Tibial artery (tissue), 4 donors: ENCODE results near the gene ZMYM3.

ENCODE experiments used
- DNase-seq, 2 donors: peaks; one replicate each; pipeline ENCODE4 v3.0.0-alpha.2; 2019
- H3K27ac ChIP-seq, 2 donors: fragments of 200-600 bp; sonication (generic) in 1 of 2; 1 replicate in 1 of 2; 2 replicates in 1 of 2; pipeline ENCODE4 v1.5.1; 2018 to 2019; ENCODE audit warnings: mild to moderate bottlenecking in 1 of 2
- H3K27me3 ChIP-seq, 2 donors: fragments of 200-600 bp; sonication (generic) in 1 of 2; one replicate each; pipeline versions ENCODE4 v1.5.1 to v1.6.0; 2016 to 2019
- H3K36me3 ChIP-seq, 3 donors: fragments of 200-600 bp; sonication (generic) in 2 of 3; one replicate each; pipeline ENCODE4 v1.5.1; 2016 to 2019; ENCODE audit warnings: mild to moderate bottlenecking in 2 of 3
- H3K4me1 ChIP-seq, 4 donors: fragments of 200-600 bp; sonication (generic) in 2 of 4; 1 replicate in 3 of 4; 2 replicates in 1 of 4; pipeline ENCODE4 v1.5.1; 2016 to 2019
- H3K4me3 ChIP-seq, 2 donors: fragments of 200-600 bp; sonication (generic) in 1 of 2; 1 replicate in 1 of 2; 2 replicates in 1 of 2; pipeline ENCODE4 v1.5.1; 2018 to 2019; ENCODE audit warnings: mild to moderate bottlenecking in 2 of 2
- H3K9me3 ChIP-seq, 3 donors: fragments of 200-600 bp; sonication (generic) in 1 of 3; one replicate each; pipeline ENCODE4 v1.5.1; 2016 to 2019
- intact Hi-C: fragments of 100-400 bp; cut with DNase I; formaldehyde crosslinking; loops from one replicate; pipeline ENCODE4 v1.15.0; 2023; ENCODE audit warnings: low total_unique reads
- TF ChIP-seq, protein P1 (sequence below), 2 experiments: fragments of 200-600 bp in 1 of 2; fragments of 450-650 bp in 1 of 2; IDR thresholded peaks; one replicate each; pipeline ENCODE4 v1.5.1; 2017 to 2019; ENCODE audit warnings: antibody characterized with exemption in 2 of 2, mild to moderate bottlenecking in 1 of 2, moderate library complexity in 1 of 2

The ZMYM3 gene

DNA sequence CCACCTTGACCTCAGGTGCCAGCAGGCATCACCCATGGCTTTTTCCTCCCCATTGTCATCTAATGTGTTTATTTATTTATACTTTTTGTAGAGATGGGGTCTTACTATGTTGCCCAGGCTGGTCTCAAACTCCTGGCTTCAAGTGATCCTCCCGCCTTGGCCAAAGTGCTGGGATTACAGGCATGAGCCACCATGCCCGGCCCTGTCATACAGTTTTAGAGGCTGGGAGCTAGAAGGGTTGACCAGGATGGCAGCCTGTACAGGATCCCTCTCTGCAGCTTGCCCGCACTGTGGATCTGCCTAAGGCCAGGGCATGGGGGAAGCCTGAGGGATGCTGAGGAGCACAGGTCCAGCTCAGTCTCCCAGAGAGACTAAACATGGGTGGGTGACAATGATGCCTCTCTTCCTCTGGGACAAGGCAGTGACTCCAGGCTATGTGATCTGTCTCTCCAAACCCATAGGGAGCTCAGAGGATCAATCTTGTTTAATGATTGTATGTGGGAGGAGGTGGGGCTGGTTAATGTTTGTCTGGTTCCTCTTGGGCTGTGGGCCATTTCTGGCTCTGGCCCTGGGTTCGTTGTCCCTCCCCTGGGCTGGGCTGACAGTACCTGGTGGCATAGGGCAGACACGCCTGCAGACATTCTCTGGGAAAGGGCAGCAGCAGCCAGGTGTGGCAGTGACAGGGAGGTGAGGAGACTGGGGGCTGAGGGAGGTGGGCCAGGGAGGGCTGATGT lies 39.2 kb downstream of the ZMYM3 start:
- intact Hi-C loops = no loop called here
- Histone ChIP-seq H3K4me1 (no peaks in the 10 kb centered on the region), H3K27me3 (no peaks in the 10 kb centered on the region), H3K4me3 (no peak overlapping the region), H3K27ac (no peak overlapping the region), H3K9me3 (no peaks in the 10 kb centered on the region), H3K36me3 (no peaks in the 10 kb centered on the region)
- TF ChIP-seq, protein P1, sequence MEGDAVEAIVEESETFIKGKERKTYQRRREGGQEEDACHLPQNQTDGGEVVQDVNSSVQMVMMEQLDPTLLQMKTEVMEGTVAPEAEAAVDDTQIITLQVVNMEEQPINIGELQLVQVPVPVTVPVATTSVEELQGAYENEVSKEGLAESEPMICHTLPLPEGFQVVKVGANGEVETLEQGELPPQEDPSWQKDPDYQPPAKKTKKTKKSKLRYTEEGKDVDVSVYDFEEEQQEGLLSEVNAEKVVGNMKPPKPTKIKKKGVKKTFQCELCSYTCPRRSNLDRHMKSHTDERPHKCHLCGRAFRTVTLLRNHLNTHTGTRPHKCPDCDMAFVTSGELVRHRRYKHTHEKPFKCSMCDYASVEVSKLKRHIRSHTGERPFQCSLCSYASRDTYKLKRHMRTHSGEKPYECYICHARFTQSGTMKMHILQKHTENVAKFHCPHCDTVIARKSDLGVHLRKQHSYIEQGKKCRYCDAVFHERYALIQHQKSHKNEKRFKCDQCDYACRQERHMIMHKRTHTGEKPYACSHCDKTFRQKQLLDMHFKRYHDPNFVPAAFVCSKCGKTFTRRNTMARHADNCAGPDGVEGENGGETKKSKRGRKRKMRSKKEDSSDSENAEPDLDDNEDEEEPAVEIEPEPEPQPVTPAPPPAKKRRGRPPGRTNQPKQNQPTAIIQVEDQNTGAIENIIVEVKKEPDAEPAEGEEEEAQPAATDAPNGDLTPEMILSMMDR (IDR thresholded peaks at IDR 0.05) = no peak
- DNase-seq = no peak

DNA sequence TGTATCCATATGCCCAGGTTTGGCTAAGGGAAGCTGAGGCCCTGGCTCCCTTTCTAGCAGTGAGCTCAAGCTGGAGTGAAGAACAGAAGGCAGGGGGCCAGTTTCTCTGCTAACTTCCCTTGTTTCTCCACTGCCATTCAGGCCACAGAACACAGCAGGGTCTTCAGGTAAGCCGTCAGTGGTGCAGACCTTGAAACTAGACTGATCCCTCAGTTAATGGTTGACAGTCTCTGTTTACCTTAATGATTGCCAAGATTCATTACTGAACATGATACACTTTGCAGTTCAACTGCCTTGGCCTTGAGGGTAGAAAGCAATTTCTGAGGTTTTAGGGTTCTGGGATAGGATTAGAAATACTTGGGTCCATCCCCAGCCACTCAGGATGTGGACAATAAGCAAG lies 39.8 kb downstream of the ZMYM3 start:
- Histone ChIP-seq H3K27ac (no peak overlapping the region), H3K4me1 (no peaks in the 10 kb centered on the region), H3K4me3 (no peak overlapping the region), H3K36me3 (no peaks in the 10 kb centered on the region), H3K9me3 (no peaks in the 10 kb centered on the region), H3K27me3 (no peaks in the 10 kb centered on the region)
- intact Hi-C loops = no loop called here
- no peak for DNase-seq
- TF ChIP-seq, protein P1 (IDR thresholded peaks at IDR 0.05) = no peak

DNA sequence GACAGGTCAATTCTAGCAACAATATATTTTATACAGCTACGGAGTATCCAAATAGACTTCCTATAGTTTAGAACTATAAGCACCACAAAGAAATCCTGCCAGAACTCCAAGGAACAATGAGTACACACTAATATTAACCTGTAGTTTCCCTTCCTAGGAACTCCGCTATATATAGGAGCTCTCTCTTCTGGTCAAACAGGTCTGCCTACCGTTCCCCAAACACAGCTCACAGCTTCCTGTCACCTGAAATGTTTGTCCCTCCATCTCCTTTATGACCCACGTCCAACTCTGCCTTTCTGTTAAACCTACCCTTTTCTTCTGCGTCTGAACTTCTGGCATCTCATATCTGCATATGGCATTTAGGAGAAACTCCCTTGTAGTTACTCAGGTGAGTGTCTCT lies 41.4 kb downstream of the ZMYM3 start:
- Histone ChIP-seq H3K4me3 (no peak overlapping the region), H3K36me3 (no peaks in the 10 kb centered on the region), H3K27ac (no peak overlapping the region), H3K9me3 (no peaks in the 10 kb centered on the region), H3K4me1 (no peaks in the 10 kb centered on the region), H3K27me3 (no peaks in the 10 kb centered on the region)
- no peak for DNase-seq
- TF ChIP-seq, protein P1 (IDR thresholded peaks at IDR 0.05) = no peak
- intact Hi-C loops = no loop called here

DNA sequence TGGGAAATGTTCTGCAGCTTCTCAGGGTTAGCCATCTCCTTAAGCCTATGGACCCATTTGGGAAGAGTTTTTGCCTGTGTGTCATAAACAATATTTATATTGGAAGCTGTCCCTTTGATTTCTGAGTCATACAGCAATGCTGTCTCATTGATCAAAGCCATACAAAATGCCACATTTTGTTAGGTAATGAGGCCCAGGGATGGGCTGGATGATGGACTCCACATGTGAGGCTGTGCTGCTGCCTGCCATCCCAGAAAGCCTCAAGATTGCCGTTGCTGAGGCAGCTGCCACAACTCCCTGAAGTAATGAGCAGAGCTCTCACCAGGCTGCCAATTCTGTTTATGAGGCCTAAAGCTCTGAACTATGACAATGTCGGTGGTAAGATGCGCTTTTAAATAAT lies 43.1 kb downstream of the ZMYM3 start:
- DNase-seq = no peak
- Histone ChIP-seq H3K27ac (no peak overlapping the region), H3K36me3 (no peaks in the 10 kb centered on the region), H3K4me1 (no peaks in the 10 kb centered on the region), H3K4me3 (no peak overlapping the region), H3K27me3 (no peaks in the 10 kb centered on the region), H3K9me3 (no peaks in the 10 kb centered on the region)
- TF ChIP-seq, protein P1 (IDR thresholded peaks at IDR 0.05) = no peak
- intact Hi-C loops = no loop called here

DNA sequence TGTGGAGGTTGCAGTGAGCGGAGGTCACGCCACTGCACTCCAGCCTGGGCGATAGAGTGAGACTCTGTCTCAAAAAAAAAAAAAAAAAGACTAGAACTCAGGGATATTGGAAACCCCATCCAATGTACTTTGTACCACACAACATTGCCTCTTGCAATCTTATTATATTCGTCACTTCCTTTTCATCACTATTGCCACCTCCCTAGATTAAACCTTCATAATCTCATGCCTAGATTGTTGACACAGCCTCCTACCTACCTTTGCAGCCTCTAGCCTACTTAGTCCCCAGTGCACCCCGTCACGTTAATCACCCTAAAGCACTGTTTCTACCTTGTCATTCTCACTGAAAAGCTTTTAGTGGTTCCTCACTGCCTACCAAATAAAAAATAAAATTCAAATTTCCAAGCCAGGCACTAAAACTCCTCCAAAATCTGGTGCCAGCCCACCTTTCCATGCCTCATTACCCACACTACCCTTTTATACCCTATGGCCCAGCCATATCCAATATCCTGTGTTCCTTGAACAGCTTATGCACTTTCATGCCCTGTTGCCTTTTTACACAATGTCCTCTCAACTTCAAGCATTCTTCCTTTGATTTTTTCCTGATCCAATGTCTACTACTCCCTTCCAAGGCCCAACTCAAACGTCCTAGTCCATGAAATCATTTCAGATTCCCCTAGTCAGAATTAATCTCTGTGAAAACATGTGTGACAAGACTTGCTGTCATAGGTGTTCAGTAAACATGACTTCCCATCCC lies 54.5 kb downstream of the ZMYM3 start:
- no peak overlapping the region for H3K4me3 ChIP-seq
- H3K36me3 ChIP-seq = no peaks in the 10 kb centered on the region
- H3K27ac ChIP-seq = no peak overlapping the region
- DNase-seq = no peak
- no peaks in the 10 kb centered on the region for H3K4me1 ChIP-seq
- no peaks in the 10 kb centered on the region for H3K27me3 ChIP-seq
- TF ChIP-seq, protein P1 (IDR thresholded peaks at IDR 0.05) = no peak
- intact Hi-C loops = no loop called here
- H3K9me3 ChIP-seq = no peaks in the 10 kb centered on the region
